ENCODE measurements around the gene FTCD. TPM values are rescaled to one million over a fixed set of nuclear protein-coding genes. Genes with fewer than 3 reads are reported as not detected.
A peak's percentile ranks its signal among the peaks of the same experiment; 100 is the strongest.

Gene FTCD
- total and polyA plus RNA-seq, 9 of the 15 experiments (the other 6 are each of a cell fraction or from before 2014, with no cell fraction given) = 0.11 to 1.6 (median 0.67) TPM; not detected in 5

GRCh38 chr21:46091118-46091517 lies 64.3 kb downstream of the FTCD start:
- Histone ChIP-seq H3K4me3 (no peak overlapping the region), H3K4me2 (ENCODE audit: insufficient read depth, low read length) (no peak overlapping the region), H3K9me3 (replicated peaks; ENCODE audit: control insufficient read depth, insufficient read depth, low read depth, low read length) (no peaks in the 10 kb centered on the region), H3K27me3 (ENCODE audit: control insufficient read depth in 2 of 2, insufficient read depth in 2 of 2, low read length in 2 of 2) (peaks cover 18 to 43% of the 10 kb centered on the region in 2 experiments; a peak in 4 of 5 replicates), H3K36me3 (ENCODE audit: control insufficient read depth, insufficient read depth, low read length) (no peaks in the 10 kb centered on the region), H2AFZ (ENCODE audit: low read depth, low read length) (no peak overlapping the region), H3K9ac (ENCODE audit: insufficient read depth in 1 of 2, low read depth in 2 of 2, low read length in 2 of 2) (no peak overlapping the region), H4K20me1 (replicated peaks; ENCODE audit: control insufficient read depth, insufficient read depth, low read length) (0 out of 2 replicates have a peak, but pooled peaks cover 5% of the 10 kb centered on the region), H3K4me1 (replicated peaks in 1 of 2; ENCODE audit: control insufficient read depth in 2 of 2, insufficient read depth in 2 of 2, low read length in 2 of 2) (no peaks in the 10 kb centered on the region), H3K9me1 (ENCODE audit: control insufficient read depth, insufficient read depth, low read length) (no peaks in the 10 kb centered on the region), H3K27ac (ENCODE audit: extremely low read depth, low read depth, low read length) (no peak overlapping the region), H3K79me2 (ENCODE audit: control insufficient read depth, insufficient read depth, low read length) (no peaks in the 10 kb centered on the region)
- no TSS peak for BruUV-seq (replicated peaks)
- intact Hi-C loops (cut with micrococcal nuclease) (no loop called here), in situ Hi-C loops (cut with MboI) (no loop called here)
- POLR2A ChIA-PET = no interaction called here
- ATAC-seq = no peak
- CTCF ChIA-PET (ENCODE audit: low intra/inter-chr PET ratio) = no interaction called here
- no peak for FAIRE-seq
- DNase-seq (ENCODE audit: extremely low read depth in 1 of 4, low spot score in 3 of 4) = no peak
- TF ChIP-seq ZNF57 (CRISPR knock-in tag; IDR thresholded peaks at IDR 0.05) = no peak
- 0 out of 2 replicates have a peak, but pooled peaks have one; percentile 55 for TF ChIP-seq HBP1 (CRISPR knock-in tag; IDR thresholded peaks at IDR 0.05)
- no peak for TF ChIP-seq NUFIP1 (IDR thresholded peaks at IDR 0.05; ENCODE audit: partially characterized antibody)
- no peak for TF ChIP-seq ZNF384 (IDR thresholded peaks at IDR 0.05; ENCODE audit: low read depth, low read length)
- WGBS (ENCODE audit: insufficient coverage, low coverage, missing lambda C conversion rate) = 7% methylated on average over 4 of the region's 4 CpGs

GRCh38 chr21:46089285-46089684 lies 66.1 kb downstream of the FTCD start:
- FAIRE-seq = no peak
- ATAC-seq = no peak
- Histone ChIP-seq H3K4me1 (replicated peaks in 1 of 2; ENCODE audit: control insufficient read depth in 2 of 2, insufficient read depth in 2 of 2, low read length in 2 of 2) (no peaks in the 10 kb centered on the region), H3K36me3 (ENCODE audit: control insufficient read depth, insufficient read depth, low read length) (no peaks in the 10 kb centered on the region), H3K79me2 (ENCODE audit: control insufficient read depth, insufficient read depth, low read length) (no peaks in the 10 kb centered on the region), H3K9me1 (ENCODE audit: control insufficient read depth, insufficient read depth, low read length) (no peaks in the 10 kb centered on the region), H3K27ac (ENCODE audit: extremely low read depth, low read depth, low read length) (no peak overlapping the region), H3K4me2 (ENCODE audit: insufficient read depth, low read length) (no peak overlapping the region), H3K4me3 (no peak overlapping the region), H3K9me3 (replicated peaks; ENCODE audit: control insufficient read depth, insufficient read depth, low read depth, low read length) (no peaks in the 10 kb centered on the region), H2AFZ (ENCODE audit: low read depth, low read length) (no peak overlapping the region), H3K9ac (ENCODE audit: insufficient read depth in 1 of 2, low read depth in 2 of 2, low read length in 2 of 2) (no peak overlapping the region), H3K27me3 (ENCODE audit: control insufficient read depth in 2 of 2, insufficient read depth in 2 of 2, low read length in 2 of 2) (peaks cover 16 to 32% of the 10 kb centered on the region in 2 experiments), H4K20me1 (replicated peaks; ENCODE audit: control insufficient read depth, insufficient read depth, low read length) (no peaks in the 10 kb centered on the region)
- ChIA-PET POLR2A (interaction anchor here (0.6 kb wide), 2 partner anchors 41 to 320 kb away, joined by 3 read pairs; no protein-coding TSS in a partner anchor), CTCF (ENCODE audit: low intra/inter-chr PET ratio) (no interaction called here)
- under 1% methylated on average over 5 of the region's 5 CpGs for WGBS (ENCODE audit: insufficient coverage, low coverage, missing lambda C conversion rate)
- no TSS peak for BruUV-seq (replicated peaks)
- no peak for DNase-seq (ENCODE audit: extremely low read depth in 1 of 4, low spot score in 3 of 4)
- in situ Hi-C loops (cut with MboI) (no loop called here), intact Hi-C loops (cut with micrococcal nuclease) (no loop called here)
- no peak for TF ChIP-seq ZNF79 (CRISPR knock-in tag; IDR thresholded peaks at IDR 0.05; ENCODE audit: low read depth)
- no peak for TF ChIP-seq CCNT2 (IDR thresholded peaks at IDR 0.05; ENCODE audit: borderline replicate concordance, extremely low read depth, insufficient read length, low read depth, low read length)
- TF ChIP-seq TRIM24 (IDR thresholded peaks at IDR 0.05) = no peak
- TF ChIP-seq ZSCAN29 (IDR thresholded peaks at IDR 0.05) = no peak
- no peak for TF ChIP-seq MNT (conservative IDR thresholded peaks at IDR 0.05)
- TF ChIP-seq MAFF (IDR thresholded peaks at IDR 0.05; ENCODE audit: low read length) = no peak
- no peak for TF ChIP-seq ZBTB33 (CRISPR knock-in tag; IDR thresholded peaks at IDR 0.05)
- TF ChIP-seq SP2 (IDR thresholded peaks at IDR 0.05; ENCODE audit: extremely low read depth, low read depth, low read length, poor library complexity, severe bottlenecking) = no peak
